NCI-H2227 treated with DMSO at 0.1 percent for 48 hours (cell line): ENCODE results near the gene SUN5.
"Not testable (repeated sequence)": the region's sequence is repeated elsewhere in the genome, so short reads cannot be mapped to it uniquely, and the experiment has no call there.

Source experiments
- DNase-seq: peaks from one replicate; lab custom pipeline; 2025; lab: John Stamatoyannopoulos, UW

The SUN5 gene

DNA sequence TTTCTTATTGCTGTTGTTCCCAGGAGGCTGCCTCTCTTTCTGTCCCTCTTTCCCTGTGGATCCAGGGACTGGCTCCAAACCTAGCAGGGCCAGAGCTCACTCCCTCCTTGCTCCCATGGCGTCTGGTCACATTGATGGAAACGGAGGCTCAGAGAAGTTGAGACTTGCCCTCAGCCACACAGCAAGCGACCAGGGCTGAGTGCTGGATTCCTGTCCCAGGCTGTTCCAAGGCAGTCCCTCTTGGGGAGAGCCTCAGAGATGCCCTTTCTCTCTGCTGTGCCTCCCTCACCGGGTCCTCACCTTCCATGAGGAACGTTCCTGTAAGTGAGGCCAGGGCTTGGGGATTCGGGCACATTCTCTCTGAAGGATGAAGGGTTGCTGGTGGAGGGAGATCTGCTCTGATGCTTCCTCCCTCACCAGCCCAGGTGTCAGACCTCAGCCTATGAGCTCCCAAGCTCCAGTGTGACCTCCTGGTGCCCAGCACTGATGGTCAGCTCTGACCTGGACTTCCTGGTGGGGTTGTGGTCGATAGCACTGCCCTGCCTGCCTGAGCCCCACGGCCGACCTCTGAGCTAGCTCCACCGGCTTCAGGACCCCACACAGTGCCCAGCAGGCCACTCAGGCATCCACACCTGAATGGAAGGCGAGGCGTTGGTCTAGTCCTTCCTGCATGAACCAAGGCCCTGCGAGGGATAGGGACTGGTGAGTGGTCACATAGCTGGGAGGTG, 26.8 kb downstream of the SUN5 start:
- DNase-seq: no peak

DNA sequence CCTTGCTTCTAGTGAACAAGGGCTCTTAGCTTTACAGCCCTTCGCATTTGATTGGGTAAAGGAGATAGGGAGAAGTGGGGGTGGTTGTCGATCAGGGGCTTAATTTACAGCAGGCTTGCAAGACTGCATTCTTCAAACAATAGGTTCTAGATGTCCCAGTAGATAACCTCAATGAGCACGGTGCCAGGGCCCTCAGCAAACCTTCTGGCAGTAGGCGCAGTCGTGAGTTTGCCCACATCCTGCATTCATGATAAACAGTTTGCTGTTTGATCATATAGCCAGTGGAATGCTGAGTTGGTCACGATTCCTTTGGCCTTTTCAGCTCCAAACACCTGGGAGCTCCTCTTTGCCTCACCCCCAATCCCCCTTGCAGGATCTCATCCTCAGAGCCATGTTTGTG, 27.5 kb downstream of the SUN5 start:
- DNase-seq: no peak

DNA sequence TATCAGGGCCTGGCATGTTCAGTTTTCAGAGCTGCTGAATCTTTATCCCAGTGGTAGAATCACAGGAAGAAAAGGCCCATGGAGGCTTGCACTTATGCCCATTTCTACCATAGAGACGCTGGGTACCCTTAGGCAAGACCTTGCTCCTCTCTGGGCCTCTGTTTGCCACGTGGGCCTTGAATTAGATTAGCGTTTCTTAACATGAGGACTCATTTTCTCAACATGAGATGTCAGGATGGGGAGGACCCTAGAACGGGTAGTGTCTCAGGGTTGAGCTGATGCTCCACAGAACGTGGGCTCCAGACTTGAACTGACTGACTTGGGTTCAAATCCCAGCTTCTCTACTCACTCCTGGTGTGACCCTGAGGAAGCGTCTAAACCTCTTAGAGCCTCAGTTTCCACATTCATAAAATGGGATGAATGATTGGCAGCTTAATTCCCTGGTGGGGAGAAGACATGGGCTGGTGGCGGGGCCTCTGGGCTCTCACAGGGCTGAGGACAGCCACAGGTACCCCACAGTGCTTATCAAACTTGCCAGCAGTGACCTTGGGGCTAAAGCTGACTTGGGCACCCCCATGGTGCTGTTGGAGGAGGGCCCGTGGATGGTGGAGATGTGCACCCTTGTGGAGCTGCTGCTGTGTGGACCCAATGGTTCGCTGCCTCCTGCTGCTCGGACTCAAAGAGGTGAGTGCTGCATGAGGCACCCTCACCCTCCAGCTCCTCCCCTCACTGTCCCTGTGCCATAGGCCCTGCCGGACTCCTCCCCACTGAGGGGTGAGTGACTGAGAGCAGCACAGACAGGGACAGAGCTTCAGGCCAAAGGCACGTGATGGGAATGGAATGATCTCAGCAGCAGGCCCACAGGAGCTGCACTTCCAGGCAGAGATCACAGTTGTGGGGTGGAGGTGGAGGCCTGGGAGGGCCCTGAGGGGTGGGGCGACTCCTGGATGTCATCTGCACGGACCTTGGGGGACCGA, 28.2 kb downstream of the SUN5 start:
- DNase-seq: no peak

GRCh38 chr20:32975121-32975520, 29.1 kb downstream of the SUN5 start:
- DNase-seq: not testable (repeated sequence)

- not testable (repeated sequence) for DNase-seq
These were observed 29.8 kb downstream of the SUN5 start for GRCh38 chr20:32974204-32975064.

- DNase-seq: no peak
These were observed 31.0 kb downstream of the SUN5 start for GRCh38 chr20:32973077-32973717.

DNA sequence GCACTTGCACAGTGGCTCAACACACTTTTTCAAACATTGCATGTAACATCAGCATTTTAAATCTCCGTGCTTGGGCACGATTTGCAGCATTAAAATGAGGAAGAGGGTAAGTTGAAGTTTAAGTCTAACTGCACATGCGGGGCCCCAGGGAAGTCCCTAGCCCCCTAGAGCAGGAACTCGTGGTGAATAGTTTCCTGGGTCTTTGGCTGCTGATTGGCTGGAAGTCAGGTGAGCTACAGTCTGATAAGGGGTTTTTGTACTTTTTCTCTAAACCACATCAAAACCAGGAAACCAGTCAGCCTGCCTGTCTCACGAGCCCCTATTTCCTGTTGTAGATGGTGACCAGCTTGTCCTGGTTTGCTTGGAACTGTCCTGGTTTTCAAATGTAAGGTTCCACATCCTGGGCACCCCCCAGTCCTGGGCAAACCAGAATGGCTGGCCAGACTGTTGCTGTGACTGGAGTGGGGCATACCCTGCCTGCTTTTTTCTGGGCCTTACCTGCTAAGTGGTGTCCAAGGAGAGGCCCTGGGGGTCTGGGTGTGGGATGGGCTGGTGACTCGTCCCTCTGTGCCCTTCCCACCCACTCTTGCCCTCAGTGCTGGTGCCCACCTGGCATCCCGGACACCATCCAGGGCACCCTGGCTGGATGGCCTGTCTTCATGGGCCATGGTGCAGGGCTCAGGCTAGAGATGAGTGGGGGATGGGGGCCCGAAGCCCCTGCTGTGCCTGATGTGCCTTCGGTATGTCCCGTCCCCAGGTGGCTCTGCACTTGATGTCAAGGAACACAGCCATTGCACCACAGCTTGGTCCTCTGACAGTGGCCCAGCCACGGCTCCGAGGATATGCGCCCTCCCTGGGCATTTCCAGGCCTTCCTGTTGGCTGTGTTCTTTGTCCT, 31.8 kb downstream of the SUN5 start:
- no peak for DNase-seq

GRCh38 chr20:32971703-32972161, 32.5 kb downstream of the SUN5 start:
- peak; percentile 24 for DNase-seq

- DNase-seq: no peak
These were observed 33.3 kb downstream of the SUN5 start for GRCh38 chr20:32970973-32971300.

DNA sequence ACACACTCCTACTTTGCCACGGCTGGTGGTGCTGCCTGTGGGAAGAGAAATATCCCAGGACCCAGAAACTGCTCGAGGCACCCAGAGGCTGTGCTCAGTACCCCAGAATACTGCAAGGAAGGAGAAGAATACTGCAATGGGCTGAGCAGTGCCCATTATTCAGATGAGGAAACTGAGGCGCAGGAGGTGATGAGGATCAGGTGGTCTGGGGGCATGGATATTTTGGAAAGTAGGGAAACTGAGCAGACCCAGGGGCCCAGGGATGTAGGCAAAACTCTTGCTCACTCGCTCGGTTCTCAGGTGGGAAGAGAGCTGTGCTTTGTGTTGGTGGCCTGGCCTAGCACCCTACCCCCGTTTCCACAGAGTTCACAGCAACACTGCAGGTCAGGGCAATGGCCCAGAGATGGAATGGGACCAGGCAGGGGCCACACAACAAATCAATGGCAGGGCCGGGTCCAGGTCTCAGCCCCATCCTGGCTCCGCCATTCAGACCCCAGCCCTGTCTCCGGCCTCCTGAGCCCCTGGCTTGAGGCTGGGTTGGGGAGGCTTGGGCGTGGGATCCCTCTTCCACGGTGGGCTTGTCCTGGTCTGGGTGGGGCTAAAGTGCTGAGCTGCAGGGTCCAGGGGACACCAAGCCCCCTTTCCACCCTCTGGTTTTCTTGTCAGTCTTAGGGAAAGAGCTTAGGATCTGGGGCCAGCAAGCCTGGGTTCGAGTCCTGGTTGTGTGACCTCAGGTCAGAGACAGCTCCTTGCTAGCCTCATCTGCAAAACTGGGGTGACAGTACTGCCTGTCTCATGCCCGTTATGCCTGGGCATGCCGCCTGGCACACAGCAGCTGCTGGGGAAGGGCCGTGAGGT, 33.9 kb downstream of the SUN5 start:
- no peak for DNase-seq

GRCh38 chr20:32969356-32970114, 34.7 kb downstream of the SUN5 start:
- DNase-seq: no peak

GRCh38 chr20:32968478-32969241, 35.6 kb downstream of the SUN5 start:
- no peak for DNase-seq

GRCh38 chr20:32967961-32968457, 36.2 kb downstream of the SUN5 start:
- DNase-seq: no peak

GRCh38 chr20:32966881-32967781, 37.1 kb downstream of the SUN5 start:
- DNase-seq: no peak

DNA sequence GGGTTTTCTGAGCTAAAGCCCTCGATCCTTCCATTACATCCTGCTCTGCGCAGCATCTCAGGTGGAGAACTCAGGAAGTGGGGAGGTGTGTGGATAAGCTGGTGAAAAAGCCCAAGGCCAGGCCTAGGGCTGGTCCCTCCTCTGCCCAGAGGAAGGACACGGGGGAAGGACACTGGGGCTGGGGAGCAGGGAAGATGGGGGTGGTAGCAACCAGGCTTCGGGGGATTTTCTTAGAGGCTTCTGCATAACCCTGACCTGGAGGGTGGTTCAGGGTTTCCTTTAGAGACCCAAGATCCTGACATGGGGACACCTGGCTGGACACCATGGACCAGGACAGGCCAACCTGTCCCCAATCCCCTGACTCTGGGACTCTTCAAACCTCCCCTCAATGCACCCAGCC, 37.9 kb downstream of the SUN5 start:
- DNase-seq: no peak

GRCh38 chr20:32965581-32966373, 38.5 kb downstream of the SUN5 start:
- DNase-seq: no peak
